Measurements from ENCODE around the gene FECH. TPM values are rescaled to one million over a fixed set of nuclear protein-coding genes. Genes with fewer than 3 reads are reported as not detected.

FECH gene
- total RNA-seq = 10 to 100 TPM; 23.8 to 24.5 TPM

GRCh38 chr18:57586251-57587049, at the start of gene FECH:
FECH (minus strand) TSS chr18:57586702; CDS start chr18:57586620, 82 bp downstream.
- no peaks in the 10 kb centered on the region for H3K36me3 Mint-ChIP-seq
- peak within 1 kb of the TSS; percentile 77 to 89 for H3K27ac Mint-ChIP-seq
- ATAC-seq (peak; percentile 99), DNase-seq (ENCODE audit: low spot score) (peak; percentile 87)
- peaks cover 15 to 30% of the 10 kb centered on the region in 2 donors for H3K4me1 Mint-ChIP-seq (ENCODE audit: low read depth in 2 of 2)
- H3K4me3 Mint-ChIP-seq = peak within 1 kb of the TSS; percentile 90
- no peaks in the 10 kb centered on the region for H3K27me3 Mint-ChIP-seq
- H3K9me3 Mint-ChIP-seq = no peaks in the 10 kb centered on the region

GRCh38 chr18:57635003-57635822, 48.7 kb upstream of the FECH start:
- no peak for DNase-seq (ENCODE audit: low spot score)
- Mint-ChIP-seq H3K9me3 (no peaks in the 10 kb centered on the region), H3K4me3 (no peak overlapping the region), H3K4me1 (ENCODE audit: low read depth in 2 of 2) (peaks cover 16 to 17% of the 10 kb centered on the region in 2 donors), H3K27ac (no peak overlapping the region), H3K27me3 (no peaks in the 10 kb centered on the region), H3K36me3 (peaks cover 5% of the 10 kb centered on the region)
- ATAC-seq = no peak

GRCh38 chr18:57631697-57632096, 45.2 kb upstream of the FECH start:
- no peak for ATAC-seq
- Mint-ChIP-seq H3K36me3 (no peaks in the 10 kb centered on the region), H3K4me1 (ENCODE audit: low read depth in 2 of 2) (peaks cover 13 to 17% of the 10 kb centered on the region in 2 donors), H3K9me3 (no peaks in the 10 kb centered on the region), H3K27me3 (no peaks in the 10 kb centered on the region), H3K4me3 (peak overlapping the region; percentile 92), H3K27ac (peak overlapping the region; percentile 72 to 90)
- DNase-seq (ENCODE audit: low spot score) = no peak

GRCh38 chr18:57630754-57631595, 44.5 kb upstream of the FECH start:
- peak overlapping the region; percentile 90 to 98 for H3K27ac Mint-ChIP-seq
- ATAC-seq (no peak), DNase-seq (ENCODE audit: low spot score) (no peak)
- H3K36me3 Mint-ChIP-seq = no peaks in the 10 kb centered on the region
- peaks cover 10 to 17% of the 10 kb centered on the region in 2 donors for H3K4me1 Mint-ChIP-seq (ENCODE audit: low read depth in 2 of 2)
- H3K9me3 Mint-ChIP-seq = no peaks in the 10 kb centered on the region
- H3K27me3 Mint-ChIP-seq = no peaks in the 10 kb centered on the region
- peak overlapping the region; percentile 92 for H3K4me3 Mint-ChIP-seq

- Mint-ChIP-seq H3K36me3 (no peaks in the 10 kb centered on the region), H3K4me3 (peak overlapping the region; percentile 92), H3K9me3 (no peaks in the 10 kb centered on the region), H3K4me1 (ENCODE audit: low read depth in 2 of 2) (peaks cover 10 to 17% of the 10 kb centered on the region in 2 donors), H3K27ac (peak overlapping the region; percentile 90 to 98), H3K27me3 (no peaks in the 10 kb centered on the region)
- DNase-seq (ENCODE audit: low spot score) (peak; percentile 96), ATAC-seq (peak; percentile 99)
These were observed 43.7 kb upstream of the FECH start for GRCh38 chr18:57630002-57630753.

GRCh38 chr18:57629422-57629821, 42.9 kb upstream of the FECH start:
- ATAC-seq (no peak), DNase-seq (ENCODE audit: low spot score) (no peak)
- no peak overlapping the region for H3K4me3 Mint-ChIP-seq
- H3K9me3 Mint-ChIP-seq = no peaks in the 10 kb centered on the region
- H3K27ac Mint-ChIP-seq = peak overlapping the region in 1 of 2 donors; percentile 90
- H3K4me1 Mint-ChIP-seq (ENCODE audit: low read depth in 2 of 2) = peaks cover 10 to 17% of the 10 kb centered on the region in 2 donors
- H3K36me3 Mint-ChIP-seq = no peaks in the 10 kb centered on the region
- no peaks in the 10 kb centered on the region for H3K27me3 Mint-ChIP-seq

GRCh38 chr18:57627488-57627887, 41.0 kb upstream of the FECH start:
- no peak overlapping the region for H3K4me3 Mint-ChIP-seq
- ATAC-seq (no peak), DNase-seq (ENCODE audit: low spot score) (no peak)
- peaks cover 12 to 17% of the 10 kb centered on the region in 2 donors for H3K4me1 Mint-ChIP-seq (ENCODE audit: low read depth in 2 of 2)
- no peaks in the 10 kb centered on the region for H3K27me3 Mint-ChIP-seq
- H3K27ac Mint-ChIP-seq = no peak overlapping the region
- H3K9me3 Mint-ChIP-seq = no peaks in the 10 kb centered on the region
- H3K36me3 Mint-ChIP-seq = no peaks in the 10 kb centered on the region

GRCh38 chr18:57624988-57625387, 38.5 kb upstream of the FECH start:
- H3K4me3 Mint-ChIP-seq = no peak overlapping the region
- ATAC-seq = no peak
- no peak overlapping the region for H3K27ac Mint-ChIP-seq
- no peaks in the 10 kb centered on the region for H3K36me3 Mint-ChIP-seq
- no peaks in the 10 kb centered on the region for H3K9me3 Mint-ChIP-seq
- DNase-seq (ENCODE audit: low spot score) = no peak
- H3K4me1 Mint-ChIP-seq (ENCODE audit: low read depth in 2 of 2) = peaks cover 7 to 13% of the 10 kb centered on the region in 2 donors
- no peaks in the 10 kb centered on the region for H3K27me3 Mint-ChIP-seq

- peak; percentile 64 for DNase-seq (ENCODE audit: low spot score)
- no peaks in the 10 kb centered on the region for H3K9me3 Mint-ChIP-seq
- no peaks in the 10 kb centered on the region for H3K27me3 Mint-ChIP-seq
- H3K27ac Mint-ChIP-seq = peak overlapping the region; percentile 93 to 94
- ATAC-seq = peak; percentile 12 to 43
- no peaks in the 10 kb centered on the region for H3K36me3 Mint-ChIP-seq
- peaks cover 9 to 10% of the 10 kb centered on the region in 2 donors for H3K4me1 Mint-ChIP-seq (ENCODE audit: low read depth in 2 of 2)
- H3K4me3 Mint-ChIP-seq = peak overlapping the region; percentile 96
These were observed 34.7 kb upstream of the FECH start for GRCh38 chr18:57621246-57621604.

GRCh38 chr18:57619876-57620275, 33.4 kb upstream of the FECH start:
- H3K9me3 Mint-ChIP-seq = no peaks in the 10 kb centered on the region
- peaks cover 7% of the 10 kb centered on the region for H3K36me3 Mint-ChIP-seq
- H3K4me3 Mint-ChIP-seq = peak overlapping the region; percentile 96
- peak overlapping the region in 1 of 2 donors; percentile 94 for H3K27ac Mint-ChIP-seq
- peaks cover 14% of the 10 kb centered on the region in 2 donors for H3K4me1 Mint-ChIP-seq (ENCODE audit: low read depth in 2 of 2)
- no peaks in the 10 kb centered on the region for H3K27me3 Mint-ChIP-seq
- DNase-seq (ENCODE audit: low spot score) = no peak
- ATAC-seq = no peak

GRCh38 chr18:57618910-57619309, 32.4 kb upstream of the FECH start:
- no peak overlapping the region for H3K27ac Mint-ChIP-seq
- no peaks in the 10 kb centered on the region for H3K9me3 Mint-ChIP-seq
- DNase-seq (ENCODE audit: low spot score) = no peak
- H3K27me3 Mint-ChIP-seq = no peaks in the 10 kb centered on the region
- no peak overlapping the region for H3K4me3 Mint-ChIP-seq
- ATAC-seq = no peak
- peaks cover 8% of the 10 kb centered on the region for H3K36me3 Mint-ChIP-seq
- peaks cover 14% of the 10 kb centered on the region in 2 donors for H3K4me1 Mint-ChIP-seq (ENCODE audit: low read depth in 2 of 2)

GRCh38 chr18:57603871-57604270, 17.4 kb upstream of the FECH start:
- H3K36me3 Mint-ChIP-seq = peaks cover 32% of the 10 kb centered on the region
- H3K9me3 Mint-ChIP-seq = no peaks in the 10 kb centered on the region
- peaks cover 0 to 2% of the 10 kb centered on the region in 2 donors for H3K4me1 Mint-ChIP-seq (ENCODE audit: low read depth in 2 of 2)
- ATAC-seq (no peak), DNase-seq (ENCODE audit: low spot score) (no peak)
- no peaks in the 10 kb centered on the region for H3K27me3 Mint-ChIP-seq
- H3K4me3 Mint-ChIP-seq = no peak overlapping the region
- H3K27ac Mint-ChIP-seq = no peak overlapping the region

- DNase-seq (ENCODE audit: low spot score) (no peak), ATAC-seq (no peak)
- Mint-ChIP-seq H3K27ac (no peak overlapping the region), H3K36me3 (peaks cover 12% of the 10 kb centered on the region), H3K4me1 (ENCODE audit: low read depth in 2 of 2) (no peaks in the 10 kb centered on the region), H3K9me3 (no peaks in the 10 kb centered on the region), H3K4me3 (no peak overlapping the region), H3K27me3 (no peaks in the 10 kb centered on the region)
These were observed 8.8 kb upstream of the FECH start for GRCh38 chr18:57595347-57595746.

Measured in natural killer cell treated with Interleukin-12 subunit alpha and Interleukin-12 subunit beta and Interleukin-15 and Interleukin-18, amount 100 ng/mL, for 72 hours (primary cell).